HG03460 (cell line): ENCODE measurements around the gene STK35.
"Not testable (repeated sequence)": the region's sequence is repeated elsewhere in the genome, so short reads cannot be mapped to it uniquely, and the experiment has no call there.

ENCODE experiments used
- ATAC-seq: cut with Tn5 transposase; IDR thresholded peaks from one replicate; pipeline ENCODE4 v1.9.1; 2021; ENCODE audit not compliant: unreplicated experiment

The STK35 gene

GRCh38 chr20:2179949-2180348 is 78.3 kb downstream of the STK35 start:
- no peak for ATAC-seq

- ATAC-seq: no peak
Measured at GRCh38 chr20:2183381-2183780, 81.8 kb downstream of the STK35 start.

- not testable (repeated sequence) for ATAC-seq
Measured at GRCh38 chr20:2184933-2185332, 83.3 kb downstream of the STK35 start.

DNA sequence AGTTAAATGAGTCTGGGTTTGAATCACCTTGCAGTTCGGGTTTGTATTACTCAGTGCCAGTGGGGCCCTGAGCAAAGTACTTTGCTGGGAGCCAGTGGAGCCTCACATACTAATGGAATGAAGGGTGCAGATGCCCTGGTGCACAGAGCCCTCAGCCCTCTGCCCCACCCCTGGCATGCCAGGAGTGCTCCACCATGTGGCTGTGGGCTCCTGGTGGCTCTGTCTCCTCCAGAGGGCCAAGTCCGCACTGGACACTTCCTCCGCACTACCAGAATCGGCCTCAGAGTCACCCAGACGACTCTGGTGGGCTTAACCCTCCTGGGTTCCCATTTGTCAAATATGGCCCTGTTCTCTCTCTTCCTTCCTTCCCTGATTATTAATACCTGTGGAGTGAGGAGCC is 94.0 kb downstream of the STK35 start:
- no peak for ATAC-seq

- ATAC-seq: no peak
Measured at GRCh38 chr20:2197166-2197565, 95.5 kb downstream of the STK35 start.
